ENCODE measurements around the gene HKDC1.

HKDC1 gene

GRCh38 chr10:69217119-69217754 is 2.9 kb upstream of the HKDC1 start:
- no peak for DNase-seq

- no peak for DNase-seq
These were observed 1.3 kb upstream of the HKDC1 start for GRCh38 chr10:69218831-69219230.

GRCh38 chr10:69220507-69220906 is 375 bp downstream of the HKDC1 start:
- no peak for DNase-seq

- peak; percentile 97 for DNase-seq
These were observed 2.3 kb downstream of the HKDC1 start for GRCh38 chr10:69222157-69223027.

- DNase-seq = no peak
These were observed 2.9 kb downstream of the HKDC1 start for GRCh38 chr10:69223028-69223342.

- peak; percentile 82 for DNase-seq
These were observed 4.9 kb downstream of the HKDC1 start for GRCh38 chr10:69224862-69225657.

GRCh38 chr10:69225681-69226080 is 5.5 kb downstream of the HKDC1 start:
- DNase-seq = no peak

- DNase-seq = no peak
These were observed 6.9 kb downstream of the HKDC1 start for GRCh38 chr10:69226919-69227450.

GRCh38 chr10:69228151-69228550 is 8.0 kb downstream of the HKDC1 start:
- no peak for DNase-seq

GRCh38 chr10:69229616-69229916 is 9.4 kb downstream of the HKDC1 start:
- no peak for DNase-seq

- no peak for DNase-seq
These were observed 10.0 kb downstream of the HKDC1 start for GRCh38 chr10:69230128-69230527.

- DNase-seq = peak; percentile 95
These were observed 12.1 kb downstream of the HKDC1 start for GRCh38 chr10:69232252-69232651.

GRCh38 chr10:69232736-69233480 is 12.8 kb downstream of the HKDC1 start:
- no peak for DNase-seq

- DNase-seq = no peak
These were observed 14.3 kb downstream of the HKDC1 start for GRCh38 chr10:69234447-69234846.

GRCh38 chr10:69237528-69238159 is 17.5 kb downstream of the HKDC1 start:
- DNase-seq = peak; percentile 92

- DNase-seq = no peak
These were observed 19.0 kb downstream of the HKDC1 start for GRCh38 chr10:69239136-69239535.

GRCh38 chr10:69239816-69240434 is 19.8 kb downstream of the HKDC1 start:
- no peak for DNase-seq

GRCh38 chr10:69240455-69240854 is 20.3 kb downstream of the HKDC1 start:
- no peak for DNase-seq

GRCh38 chr10:69241575-69241974 is 21.4 kb downstream of the HKDC1 start:
- no peak for DNase-seq

- no peak for DNase-seq
These were observed 22.1 kb downstream of the HKDC1 start for GRCh38 chr10:69242040-69242851.

- no peak for DNase-seq
These were observed 22.7 kb downstream of the HKDC1 start for GRCh38 chr10:69242852-69243212.

Measured in islet precursor cell (in vitro differentiated cells).